BE2C (cell line): ENCODE results near the gene DCDC1.

Experiments
- DNase-seq: peaks from one replicate; pipeline ENCODE4 v3.0.0-alpha.2; 2020
- H3K27me3 ChIP-seq: fragments of 250-450 bp; sonication (Bioruptor Pico); 2 replicates; pipeline ENCODE4 v1.5.1; 2020; ENCODE audit warnings: mild to moderate bottlenecking
- H3K36me3 ChIP-seq: fragments of 250-450 bp; sonication (Bioruptor Pico); 2 replicates; pipeline ENCODE4 v1.5.1; 2020; ENCODE audit warnings: mild to moderate bottlenecking
- H3K4me1 ChIP-seq: fragments of 250-450 bp; sonication (Bioruptor Pico); 2 replicates; pipeline ENCODE4 v1.5.1; 2020
- H3K4me3 ChIP-seq: 2 replicates; pipeline ENCODE4 v1.5.1; 2011; ENCODE audit warnings: low read depth, low read length
- H3K9me3 ChIP-seq: fragments of 250-450 bp; sonication (Bioruptor Pico); 2 replicates; pipeline ENCODE4 v1.5.1; 2020
- TF ChIP-seq, protein P1 (sequence below): IDR thresholded peaks from 2 replicates; pipeline ENCODE4 v1.5.1; 2012; ENCODE audit warnings: mild to moderate bottlenecking, low read depth, low read length

DCDC1 gene

DNA sequence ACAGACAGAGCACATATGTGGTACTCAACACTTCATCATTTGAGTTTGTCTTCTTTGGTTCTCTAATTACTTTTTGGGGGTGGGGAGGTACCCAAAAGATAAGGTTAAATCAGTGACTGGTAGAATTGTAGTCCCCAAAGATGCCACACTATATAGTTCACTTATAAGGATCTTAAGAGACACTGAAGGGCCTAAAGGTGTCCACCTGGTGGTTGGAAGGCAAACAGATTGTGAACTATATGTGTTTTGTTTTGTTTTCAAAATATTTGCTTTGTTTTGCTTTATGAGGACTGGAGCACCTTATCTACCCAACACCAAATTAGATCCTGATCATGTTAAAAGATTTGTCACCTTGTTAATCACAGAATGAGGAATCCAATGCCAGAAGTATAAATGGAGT lies 136.1 kb downstream of the DCDC1 start:
- DNase-seq, result no peak
- no peaks in the 10 kb centered on the region for H3K27me3 ChIP-seq
- TF ChIP-seq, protein P1, sequence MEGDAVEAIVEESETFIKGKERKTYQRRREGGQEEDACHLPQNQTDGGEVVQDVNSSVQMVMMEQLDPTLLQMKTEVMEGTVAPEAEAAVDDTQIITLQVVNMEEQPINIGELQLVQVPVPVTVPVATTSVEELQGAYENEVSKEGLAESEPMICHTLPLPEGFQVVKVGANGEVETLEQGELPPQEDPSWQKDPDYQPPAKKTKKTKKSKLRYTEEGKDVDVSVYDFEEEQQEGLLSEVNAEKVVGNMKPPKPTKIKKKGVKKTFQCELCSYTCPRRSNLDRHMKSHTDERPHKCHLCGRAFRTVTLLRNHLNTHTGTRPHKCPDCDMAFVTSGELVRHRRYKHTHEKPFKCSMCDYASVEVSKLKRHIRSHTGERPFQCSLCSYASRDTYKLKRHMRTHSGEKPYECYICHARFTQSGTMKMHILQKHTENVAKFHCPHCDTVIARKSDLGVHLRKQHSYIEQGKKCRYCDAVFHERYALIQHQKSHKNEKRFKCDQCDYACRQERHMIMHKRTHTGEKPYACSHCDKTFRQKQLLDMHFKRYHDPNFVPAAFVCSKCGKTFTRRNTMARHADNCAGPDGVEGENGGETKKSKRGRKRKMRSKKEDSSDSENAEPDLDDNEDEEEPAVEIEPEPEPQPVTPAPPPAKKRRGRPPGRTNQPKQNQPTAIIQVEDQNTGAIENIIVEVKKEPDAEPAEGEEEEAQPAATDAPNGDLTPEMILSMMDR, result no peak
- H3K4me3 ChIP-seq, result no peak overlapping the region
- no peaks in the 10 kb centered on the region for H3K4me1 ChIP-seq
- H3K36me3 ChIP-seq, result no peaks in the 10 kb centered on the region
- no peaks in the 10 kb centered on the region for H3K9me3 ChIP-seq

DNA sequence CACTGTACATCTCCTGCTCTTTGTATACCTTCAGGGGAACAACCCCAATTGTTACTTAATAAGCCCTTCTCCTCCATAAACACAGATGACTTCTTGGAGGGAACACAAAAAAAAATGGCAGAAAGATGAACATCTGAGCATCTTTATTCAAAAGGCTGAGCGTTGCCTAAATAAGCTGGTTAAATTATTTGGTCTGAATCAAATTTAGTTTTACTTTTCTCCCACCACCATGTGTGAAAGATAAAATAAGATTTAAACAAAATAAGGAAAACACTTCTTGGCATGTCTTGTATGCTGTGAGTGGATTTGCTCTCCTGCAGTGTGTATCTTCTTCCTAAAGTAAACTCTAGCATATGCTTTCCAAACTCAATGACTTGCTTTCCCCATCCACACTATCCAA lies 137.9 kb downstream of the DCDC1 start:
- Histone ChIP-seq H3K4me3 (no peak overlapping the region), H3K36me3 (no peaks in the 10 kb centered on the region), H3K4me1 (no peaks in the 10 kb centered on the region), H3K9me3 (no peaks in the 10 kb centered on the region), H3K27me3 (no peaks in the 10 kb centered on the region)
- no peak for DNase-seq
- TF ChIP-seq, protein P1, result no peak

DNA sequence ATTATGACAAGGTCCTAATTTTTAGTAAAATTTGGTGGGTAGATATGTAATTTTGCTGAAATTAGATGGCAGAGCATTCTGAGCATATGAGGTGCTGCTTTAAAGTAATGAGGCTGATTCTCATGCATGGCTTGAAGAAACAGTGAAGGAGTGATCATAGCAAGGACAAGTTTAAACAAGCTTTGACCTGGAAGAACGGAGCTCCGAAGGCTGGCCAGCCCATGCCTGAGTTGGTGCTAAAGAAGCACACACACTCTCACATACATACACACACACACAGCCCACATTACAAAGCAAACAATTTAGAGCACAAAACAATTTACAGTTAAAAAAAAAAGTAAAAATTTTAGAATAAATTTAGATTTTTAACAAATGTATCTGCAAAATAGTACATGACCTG lies 150.7 kb downstream of the DCDC1 start:
- H3K4me3 ChIP-seq, result no peak overlapping the region
- no peaks in the 10 kb centered on the region for H3K9me3 ChIP-seq
- H3K36me3 ChIP-seq, result no peaks in the 10 kb centered on the region
- TF ChIP-seq, protein P1, result no peak
- no peaks in the 10 kb centered on the region for H3K27me3 ChIP-seq
- no peaks in the 10 kb centered on the region for H3K4me1 ChIP-seq
- DNase-seq, result no peak

DNA sequence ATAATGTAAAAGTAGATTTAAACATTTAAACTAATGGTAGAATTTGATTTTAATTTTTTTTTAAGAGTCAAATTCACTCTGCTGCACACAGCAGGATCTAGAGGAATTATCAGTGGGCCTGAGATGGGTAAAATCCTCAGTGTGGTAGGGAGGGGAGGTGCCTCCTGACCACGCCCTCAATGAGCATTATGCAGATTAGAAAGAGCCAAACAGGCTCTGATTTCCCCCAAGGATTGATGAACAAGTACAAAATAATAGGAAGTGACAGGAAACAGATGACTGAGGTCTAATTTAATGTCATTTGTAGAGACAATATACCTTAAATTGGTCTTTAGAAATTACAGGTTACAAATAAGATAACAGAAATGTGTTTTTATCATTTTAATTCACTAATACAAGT lies 155.2 kb downstream of the DCDC1 start:
- no peak for DNase-seq
- Histone ChIP-seq H3K4me3 (no peak overlapping the region), H3K27me3 (no peaks in the 10 kb centered on the region), H3K4me1 (no peaks in the 10 kb centered on the region), H3K9me3 (no peaks in the 10 kb centered on the region), H3K36me3 (no peaks in the 10 kb centered on the region)
- TF ChIP-seq, protein P1, result no peak

DNA sequence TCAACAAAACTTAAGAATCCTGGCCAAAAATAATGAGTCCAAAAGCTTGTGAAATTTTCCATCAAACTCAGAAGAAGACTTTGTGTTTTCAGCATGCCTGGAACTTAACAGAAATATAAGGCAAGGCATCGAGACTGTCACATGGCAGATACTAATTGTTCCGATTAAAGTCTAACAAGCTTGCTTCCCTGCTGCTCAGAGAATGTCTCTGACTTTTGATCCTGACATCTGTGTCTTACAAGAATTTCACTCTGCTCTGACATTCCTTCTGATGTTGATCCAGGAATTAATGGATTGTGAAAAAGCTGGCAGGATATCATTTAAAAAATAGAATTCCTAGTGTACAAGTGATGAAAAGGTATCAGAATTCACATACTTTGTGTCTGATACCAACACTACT lies 170.2 kb downstream of the DCDC1 start:
- no peak overlapping the region for H3K4me3 ChIP-seq
- DNase-seq, result no peak
- H3K27me3 ChIP-seq, result no peaks in the 10 kb centered on the region
- H3K4me1 ChIP-seq, result no peaks in the 10 kb centered on the region
- TF ChIP-seq, protein P1, result no peak
- H3K9me3 ChIP-seq, result no peaks in the 10 kb centered on the region
- no peaks in the 10 kb centered on the region for H3K36me3 ChIP-seq

DNA sequence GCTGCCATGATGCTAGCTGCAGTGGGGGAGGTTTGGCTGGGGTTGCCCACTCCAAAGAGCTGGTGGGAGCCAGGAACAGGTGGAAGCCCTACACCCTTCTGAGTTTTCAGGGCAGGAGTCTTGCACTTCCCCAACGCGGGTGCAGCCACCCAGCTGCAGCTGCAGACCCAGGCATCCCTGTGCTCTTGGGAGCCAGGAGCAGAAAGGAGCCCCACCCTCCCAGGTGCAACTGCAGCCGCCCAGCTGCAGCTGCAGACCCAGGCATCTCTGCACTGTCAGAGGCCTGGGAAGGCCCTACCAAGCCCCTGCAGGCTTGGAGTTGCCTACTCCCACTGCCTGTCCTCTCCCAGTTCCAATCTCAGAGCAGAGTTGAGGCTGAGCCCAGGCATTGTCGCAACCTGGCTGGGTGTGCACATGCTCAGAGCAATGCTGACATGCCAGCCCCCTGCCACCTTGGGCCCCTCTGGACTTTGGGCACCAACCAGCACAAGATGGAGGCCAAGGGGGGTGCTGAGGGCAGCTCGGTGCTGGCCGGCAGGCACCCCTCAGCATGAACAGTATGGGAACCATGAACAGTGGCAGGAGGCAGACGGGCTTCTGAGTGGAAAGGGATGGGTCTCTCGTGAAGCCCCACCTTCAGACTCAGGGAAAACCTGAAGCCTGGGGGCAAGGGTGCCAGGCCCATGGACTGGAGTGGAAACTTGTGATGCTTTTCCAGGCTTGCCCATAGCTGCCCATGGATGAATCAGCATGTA lies 195.4 kb downstream of the DCDC1 start:
- no peak overlapping the region for H3K4me3 ChIP-seq
- no peaks in the 10 kb centered on the region for H3K27me3 ChIP-seq
- TF ChIP-seq, protein P1, result no peak
- no peak for DNase-seq
- no peaks in the 10 kb centered on the region for H3K4me1 ChIP-seq
- H3K36me3 ChIP-seq, result no peaks in the 10 kb centered on the region
- H3K9me3 ChIP-seq, result no peaks in the 10 kb centered on the region
